Fibroblast of pulmonary artery (primary cell): Measurements from ENCODE around the gene PANK4.

Experiments used
- DNase-seq: peaks from one replicate; pipeline ENCODE4 v3.0.0-alpha.2; 2010; ENCODE audit warnings: low read depth
- H3K4me3 ChIP-seq: replicated peaks from 2 replicates; pipeline ENCODE4 v1.5.1; 2011; ENCODE audit warnings: low read depth, mild to moderate bottlenecking, control low read depth, low read length, moderate library complexity
- CTCF ChIP-seq: IDR thresholded peaks from 2 replicates; pipeline ENCODE4 v1.5.1; 2011; ENCODE audit warnings: mild to moderate bottlenecking, control low read depth, low read length, inconsistent platforms; ENCODE audit errors: missing control alignments

Gene PANK4

DNA sequence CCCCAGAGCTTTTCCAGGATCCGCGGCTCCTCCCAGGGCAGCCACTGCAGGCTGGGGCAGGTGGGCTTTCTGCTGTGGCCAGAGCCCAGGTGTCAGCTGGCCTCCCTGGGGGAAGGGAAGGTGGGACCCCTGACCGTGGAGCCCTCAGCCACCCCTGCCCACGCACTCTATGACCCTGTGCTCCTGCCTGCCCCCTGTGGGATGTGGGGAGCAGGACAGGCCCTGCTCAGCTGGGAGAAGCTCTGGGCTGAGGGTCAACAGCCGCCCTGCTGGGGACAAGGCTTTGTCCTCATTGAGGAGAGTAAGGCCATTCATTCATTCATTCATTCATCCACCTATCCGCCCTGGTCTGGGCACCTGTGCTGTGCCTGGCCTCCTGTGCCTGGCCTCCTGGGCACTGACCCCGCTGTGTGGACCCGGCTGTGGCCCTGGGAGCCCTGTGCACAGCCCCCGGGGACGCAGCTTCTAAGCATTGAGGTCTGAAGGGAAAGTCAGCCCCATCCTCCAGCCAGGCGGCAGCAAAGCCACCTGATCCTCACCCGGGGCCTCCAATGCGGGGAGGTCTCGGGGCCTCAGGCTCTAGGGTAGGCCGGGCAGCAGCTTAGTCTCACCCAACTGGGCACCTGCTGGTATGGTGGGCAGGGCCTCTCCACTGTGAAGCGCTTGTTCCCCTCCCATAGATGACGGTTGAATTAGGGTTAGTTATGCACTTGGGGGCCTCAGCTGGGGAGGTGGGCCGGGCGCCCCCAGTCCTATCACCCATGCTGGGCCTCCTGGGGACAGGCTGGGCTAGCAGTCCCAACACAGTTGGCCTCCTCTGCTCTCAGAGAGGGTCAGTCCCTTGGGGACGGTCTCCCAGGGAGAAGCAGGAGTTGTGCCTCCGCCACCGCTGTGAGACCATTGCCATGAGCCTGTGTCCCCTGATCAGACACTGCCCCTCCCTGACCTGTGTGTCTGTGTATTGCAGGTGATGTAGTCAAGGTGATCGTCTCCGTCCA lies 35.8 kb upstream of the PANK4 start:
- no peak overlapping the region for H3K4me3 ChIP-seq
- no peak for DNase-seq
- peak; percentile 34 for TF ChIP-seq CTCF

- no peak for TF ChIP-seq CTCF
- no peak overlapping the region for H3K4me3 ChIP-seq
- no peak for DNase-seq
These were observed 35.0 kb upstream of the PANK4 start for GRCh38 chr1:2561446-2561845.

- DNase-seq, result no peak
- TF ChIP-seq CTCF, result no peak
These were observed 34.1 kb upstream of the PANK4 start for GRCh38 chr1:2560299-2561073.

DNA sequence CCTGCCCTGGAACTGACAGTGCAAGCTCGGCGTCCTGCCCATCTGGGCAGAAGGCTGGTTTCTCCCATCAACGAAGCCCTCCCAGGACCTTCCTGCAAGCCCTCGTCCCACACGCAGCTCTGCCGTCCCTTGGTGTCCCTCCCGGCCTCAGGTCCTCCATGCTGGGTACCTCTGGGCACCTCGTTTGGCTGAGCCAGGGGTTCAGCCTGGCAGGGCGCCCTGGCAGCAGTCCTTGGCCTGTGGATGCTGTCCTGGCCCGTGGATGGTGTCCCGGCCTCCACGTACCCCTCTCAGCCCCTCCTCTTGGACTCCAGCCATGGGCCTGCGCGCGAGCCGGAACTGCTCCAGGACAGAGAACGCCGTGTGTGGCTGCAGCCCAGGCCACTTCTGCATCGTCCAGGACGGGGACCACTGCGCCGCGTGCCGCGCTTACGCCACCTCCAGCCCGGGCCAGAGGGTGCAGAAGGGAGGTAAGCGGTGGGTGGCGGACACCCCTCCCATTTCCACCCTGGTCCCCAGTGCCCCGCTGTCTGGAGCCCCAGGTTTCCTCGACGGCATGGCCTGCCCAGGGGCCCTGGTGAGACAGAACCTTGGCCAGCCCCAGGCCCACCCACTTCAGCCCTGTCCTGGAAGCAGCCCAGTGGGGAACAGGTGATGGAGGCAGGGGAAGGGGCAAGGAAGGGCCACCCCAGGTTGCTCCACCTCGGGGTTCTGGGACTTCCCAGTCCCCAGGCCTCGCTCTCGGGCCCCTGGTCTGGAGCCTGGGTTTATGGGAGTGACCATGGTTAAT lies 33.3 kb upstream of the PANK4 start:
- no peak for DNase-seq
- TF ChIP-seq CTCF, result no peak
- H3K4me3 ChIP-seq, result no peak overlapping the region

More at GRCh38 chr1:2560299-2561073, 34.1 kb upstream of the PANK4 start:
- no peak overlapping the region for H3K4me3 ChIP-seq

DNA sequence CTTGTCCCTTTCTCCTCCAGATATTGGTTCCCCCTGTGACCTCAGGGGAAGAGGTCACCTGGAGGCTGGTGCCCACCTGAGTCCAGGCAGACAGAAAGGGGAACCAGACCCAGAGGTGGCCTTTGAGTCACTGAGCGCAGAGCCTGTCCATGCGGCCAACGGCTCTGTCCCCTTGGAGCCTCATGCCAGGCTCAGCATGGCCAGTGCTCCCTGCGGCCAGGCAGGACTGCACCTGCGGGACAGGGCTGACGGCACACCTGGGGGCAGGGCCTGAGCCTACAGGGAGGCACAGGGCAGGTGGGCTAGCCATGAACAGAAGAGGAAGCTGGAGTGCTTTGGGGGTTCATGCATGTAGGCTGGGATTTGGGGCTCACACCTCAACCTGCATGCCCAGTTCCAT lies 32.5 kb upstream of the PANK4 start:
- no peak overlapping the region for H3K4me3 ChIP-seq
- TF ChIP-seq CTCF, result no peak
- no peak for DNase-seq

DNA sequence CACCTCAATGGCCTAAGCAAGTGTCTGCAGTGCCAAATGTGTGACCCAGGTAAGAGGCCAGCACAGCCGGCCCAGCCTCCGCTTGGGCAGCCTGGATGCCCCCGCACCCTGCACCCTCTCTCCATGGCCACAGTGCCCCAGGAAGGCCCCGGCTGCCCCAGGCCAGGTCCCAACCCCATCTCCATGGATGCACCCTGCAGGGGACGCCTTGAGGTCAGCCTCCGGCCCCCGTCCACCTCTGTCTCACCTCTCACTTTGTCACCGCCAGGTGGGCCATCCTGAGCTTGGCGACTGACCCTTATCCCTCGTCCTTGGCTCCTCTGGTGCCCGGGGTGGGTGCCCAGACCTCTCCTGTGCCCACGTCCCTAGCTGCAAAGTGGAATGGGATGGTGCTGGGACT lies 32.0 kb upstream of the PANK4 start:
- TF ChIP-seq CTCF, result no peak
- DNase-seq, result no peak
- no peak overlapping the region for H3K4me3 ChIP-seq
